Right atrium auricular region (tissue), 2 donors: ENCODE measurements around the gene PUS7L. TPM values are rescaled to one million over a fixed set of nuclear protein-coding genes. Genes with fewer than 3 reads are reported as not detected.

ENCODE experiments used
- DNase-seq: peaks from one replicate; pipeline ENCODE4 v3.0.0-alpha.2; 2019; ENCODE audit warnings: low spot score
- H3K27ac ChIP-seq, 2 donors: fragments of 200-600 bp; sonication (generic); 1 replicate in 1 of 2; 2 replicates in 1 of 2; pipeline ENCODE4 v1.5.1; 2016 to 2019
- H3K27me3 ChIP-seq, 2 donors: fragments of 200-600 bp; sonication (generic); one replicate each; pipeline versions ENCODE4 v1.5.1 to v1.6.0; 2017 to 2019
- H3K36me3 ChIP-seq: fragments of 200-600 bp; sonication (generic); one replicate; pipeline ENCODE4 v1.5.1; 2016
- H3K4me1 ChIP-seq, 2 donors: fragments of 200-600 bp; sonication (generic); one replicate each; pipeline versions ENCODE4 v1.5.1 to v1.6.0; 2017 to 2019
- H3K4me3 ChIP-seq, 2 donors: fragments of 200-600 bp; sonication (generic); 1 replicate in 1 of 2; 2 replicates in 1 of 2; pipeline ENCODE4 v1.5.1; 2017 to 2019; ENCODE audit warnings: mild to moderate bottlenecking in 1 of 2, moderate library complexity in 1 of 2
- H3K9me3 ChIP-seq, 2 donors: fragments of 200-600 bp; sonication (generic); one replicate each; pipeline ENCODE4 v1.5.1; 2019
- total RNA-seq, 2 donors: library from RNA; depleted of rRNA; stranded (reverse); fragments of >200 nt; gene quantifications; one replicate each; pipeline ENCODE4 v1.1.0, GENCODE V29; 2016
- TF ChIP-seq, protein P1 (sequence below), 2 donors: fragments of 200-600 bp; sonication (generic); IDR thresholded peaks; one replicate each; pipeline ENCODE4 v1.5.1; 2019; ENCODE audit warnings: antibody characterized with exemption in 2 of 2

The PUS7L gene
- total RNA-seq, 2 donors from 2014 or later: 3.8 to 4.6 TPM

DNA sequence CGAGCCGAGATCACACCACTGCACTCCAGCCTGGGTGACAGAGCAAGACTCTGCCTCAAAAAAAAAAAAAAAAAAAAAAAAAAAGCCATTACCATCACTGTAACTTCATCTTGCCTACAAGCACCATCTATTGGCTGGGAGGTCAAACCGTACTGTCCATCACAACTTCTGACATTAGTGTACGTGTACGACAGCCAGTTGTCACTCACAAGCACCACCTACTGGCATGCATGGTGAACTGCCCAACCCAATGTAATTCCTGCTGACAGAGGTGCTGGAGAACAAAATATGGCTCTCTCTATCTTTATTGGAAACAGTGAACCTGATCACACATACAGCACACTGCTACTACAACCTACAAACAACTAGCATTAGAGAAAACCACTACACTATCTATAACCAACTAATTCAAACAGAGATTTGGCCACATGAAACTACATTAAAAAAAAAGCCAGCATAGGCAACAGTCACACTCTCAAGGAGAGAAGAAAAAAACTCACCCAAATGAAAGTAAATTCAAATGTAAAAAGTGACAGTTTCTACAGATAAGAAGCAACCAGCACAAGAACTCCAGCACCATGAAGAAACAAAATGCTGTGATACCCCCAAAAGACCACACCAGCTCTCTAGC, 82.3 kb downstream of the PUS7L start:
- no peaks in the 10 kb centered on the region for H3K36me3 ChIP-seq
- no peak overlapping the region for H3K4me3 ChIP-seq
- no peaks in the 10 kb centered on the region for H3K27me3 ChIP-seq
- no peak for DNase-seq
- no peaks in the 10 kb centered on the region for H3K9me3 ChIP-seq
- no peak overlapping the region for H3K27ac ChIP-seq
- no peaks in the 10 kb centered on the region for H3K4me1 ChIP-seq
- TF ChIP-seq, protein P1, sequence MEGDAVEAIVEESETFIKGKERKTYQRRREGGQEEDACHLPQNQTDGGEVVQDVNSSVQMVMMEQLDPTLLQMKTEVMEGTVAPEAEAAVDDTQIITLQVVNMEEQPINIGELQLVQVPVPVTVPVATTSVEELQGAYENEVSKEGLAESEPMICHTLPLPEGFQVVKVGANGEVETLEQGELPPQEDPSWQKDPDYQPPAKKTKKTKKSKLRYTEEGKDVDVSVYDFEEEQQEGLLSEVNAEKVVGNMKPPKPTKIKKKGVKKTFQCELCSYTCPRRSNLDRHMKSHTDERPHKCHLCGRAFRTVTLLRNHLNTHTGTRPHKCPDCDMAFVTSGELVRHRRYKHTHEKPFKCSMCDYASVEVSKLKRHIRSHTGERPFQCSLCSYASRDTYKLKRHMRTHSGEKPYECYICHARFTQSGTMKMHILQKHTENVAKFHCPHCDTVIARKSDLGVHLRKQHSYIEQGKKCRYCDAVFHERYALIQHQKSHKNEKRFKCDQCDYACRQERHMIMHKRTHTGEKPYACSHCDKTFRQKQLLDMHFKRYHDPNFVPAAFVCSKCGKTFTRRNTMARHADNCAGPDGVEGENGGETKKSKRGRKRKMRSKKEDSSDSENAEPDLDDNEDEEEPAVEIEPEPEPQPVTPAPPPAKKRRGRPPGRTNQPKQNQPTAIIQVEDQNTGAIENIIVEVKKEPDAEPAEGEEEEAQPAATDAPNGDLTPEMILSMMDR (IDR thresholded peaks at IDR 0.05): peak in 1 of 2 donors; percentile 19

DNA sequence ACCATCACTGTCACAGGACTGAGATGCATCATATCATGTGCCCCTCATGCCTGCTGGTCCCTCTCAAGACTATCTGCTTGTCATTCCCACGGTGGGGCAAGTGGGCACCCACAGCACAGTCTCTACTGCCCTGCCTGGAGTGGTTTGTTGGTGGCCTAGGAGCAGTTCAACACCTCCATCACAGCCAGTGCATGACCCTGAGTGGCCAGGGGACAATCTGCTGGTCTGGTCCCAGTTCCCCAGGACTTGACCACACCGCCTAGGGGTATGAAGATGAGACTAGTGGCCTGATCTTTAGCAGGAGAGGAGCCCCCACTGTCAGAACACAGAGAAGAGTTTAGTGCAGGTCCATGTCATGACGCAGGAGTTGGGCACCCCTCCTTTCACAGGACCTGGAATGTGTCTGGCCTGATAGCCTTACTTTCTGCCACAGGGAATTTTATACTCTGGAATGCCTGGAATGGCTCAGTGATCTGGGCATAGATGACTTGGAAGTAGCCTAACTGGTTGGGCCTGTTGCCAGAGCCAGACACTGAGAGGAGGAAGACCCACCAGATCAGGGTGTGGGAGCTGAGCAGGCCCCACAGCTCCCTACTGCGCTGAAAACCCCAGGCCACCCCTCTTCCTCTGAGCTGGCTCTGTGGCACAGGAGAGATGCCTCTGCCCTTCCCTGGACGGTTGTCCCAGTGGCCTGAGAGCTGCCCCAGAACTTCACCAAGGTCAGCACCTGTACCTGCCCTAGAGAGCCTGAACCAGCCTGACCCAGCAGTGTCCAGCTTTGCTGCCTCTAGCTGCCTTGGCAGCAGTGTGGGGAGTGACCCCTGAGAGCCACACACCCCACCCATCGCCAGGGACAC, 83.3 kb downstream of the PUS7L start:
- no peak overlapping the region for H3K4me3 ChIP-seq
- H3K4me1 ChIP-seq: no peaks in the 10 kb centered on the region
- no peaks in the 10 kb centered on the region for H3K27me3 ChIP-seq
- no peaks in the 10 kb centered on the region for H3K36me3 ChIP-seq
- no peaks in the 10 kb centered on the region for H3K9me3 ChIP-seq
- no peak overlapping the region for H3K27ac ChIP-seq
- TF ChIP-seq, protein P1 (IDR thresholded peaks at IDR 0.05): no peak
- DNase-seq: no peak

DNA sequence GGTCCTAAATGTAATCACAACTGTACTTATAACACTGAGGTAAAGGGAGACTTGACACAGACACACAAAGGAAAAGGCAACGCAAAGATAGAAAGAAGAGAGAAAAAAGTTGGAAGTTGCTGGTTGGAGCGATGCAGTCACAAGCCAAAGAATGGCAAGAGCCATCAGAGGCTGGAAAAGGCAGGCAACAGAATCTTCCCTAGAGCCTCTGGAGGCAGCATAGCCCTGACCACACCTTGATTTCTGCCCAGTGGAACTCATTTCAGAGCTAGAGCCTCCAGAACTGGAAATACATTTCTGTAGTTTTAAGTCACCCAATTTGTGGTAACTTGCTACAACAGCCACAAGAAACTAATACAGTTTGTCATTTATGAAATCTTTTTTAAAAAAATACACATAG, 89.2 kb downstream of the PUS7L start:
- Histone ChIP-seq H3K4me1 (no peaks in the 10 kb centered on the region), H3K27ac (no peak overlapping the region), H3K9me3 (no peaks in the 10 kb centered on the region), H3K27me3 (no peaks in the 10 kb centered on the region), H3K36me3 (no peaks in the 10 kb centered on the region), H3K4me3 (no peak overlapping the region)
- DNase-seq: no peak
- TF ChIP-seq, protein P1 (IDR thresholded peaks at IDR 0.05): no peak

Other genes with a start within 250 kb of the PUS7L start
- gene ADAMTS20, start 206.6 kb downstream of the PUS7L start, total RNA-seq: not detected
- 1 to 10 TPM; 5.7 to 9.6 TPM for gene IRAK4, start 161 bp upstream of the PUS7L start, total RNA-seq
- gene TWF1, start 47.5 kb upstream of the PUS7L start, total RNA-seq: 10 to 100 TPM; 18.0 to 19.0 TPM
- gene TMEM117, start 77.3 kb upstream of the PUS7L start, total RNA-seq: 10 to 100 TPM; 10.8 to 24.1 TPM